H1 (cell line): ENCODE results near the gene SPACA5B. TPM values are rescaled to one million over a fixed set of nuclear protein-coding genes. Genes with fewer than 3 reads are reported as not detected.

Source experiments
- CBX5 ChIP-seq: fragments of 300-800, 300-1000 bp; sonication (generic); IDR thresholded peaks from 2 replicates; pipeline ENCODE4 v1.7.1; 2016; ENCODE audit warnings: antibody characterized with exemption, low read length, low read depth
- CHD1 ChIP-seq: IDR thresholded peaks from 2 replicates; pipeline ENCODE4 v1.6.1; 2012; ENCODE audit warnings: low read depth, low read length, improper control_type of control experiment
- NRF1 ChIP-seq: IDR thresholded peaks from 2 replicates; pipeline ENCODE4 v1.6.1; 2011; ENCODE audit warnings: mild to moderate bottlenecking, low read depth, low read length, improper control_type of control experiment
- RFX5 ChIP-seq: IDR thresholded peaks from 2 replicates; pipeline ENCODE4 v1.6.1; 2011; ENCODE audit warnings: low read depth, low read length, improper control_type of control experiment, borderline replicate concordance
- TAF1 ChIP-seq: IDR thresholded peaks from 2 replicates; pipeline ENCODE4 v1.6.1; 2011; ENCODE audit warnings: mild to moderate bottlenecking, low read depth, low read length
- TAF7 ChIP-seq: optimal IDR thresholded peaks from 2 replicates; pipeline ENCODE3; 2011; ENCODE audit warnings: low read depth, mild to moderate bottlenecking, inconsistent platforms, low read length, moderate library complexity, borderline replicate concordance
- TCF12 ChIP-seq: IDR thresholded peaks from 2 replicates; pipeline ENCODE4 v1.6.1; 2011; ENCODE audit warnings: low read depth, mild to moderate bottlenecking, low read length
- polyA plus RNA-seq, 7 experiments: library from polyadenylated mRNA; depleted of rRNA in 3 of 7; stranded (reverse) in 5 of 7; unstranded in 2 of 7; fragments of >200 nt in 5 of 7; fragments of 200-250 nt in 2 of 7; gene quantifications; 1 replicate in 5 of 7; 2 replicates in 1 of 7; 4 replicates in 1 of 7; pipeline versions ENCODE4 v1.2.1 to v1.2.3, GENCODE V29; 2011 to 2013; ENCODE audit warnings: missing spikeins in 2 of 7, mixed read lengths in 2 of 7
- total RNA-seq: library from RNA; stranded (reverse); fragmentation: NEBNext Ultra II Directional; extraction: Animal tissue kit (Norgen Biotek cat#: 25700); gene quantifications from 2 replicates; pipeline ENCODE4 v1.2.1, GENCODE V29; 2021
- TF ChIP-seq, protein P1 (sequence below): fragments of 300-600 bp; sonication (generic); IDR thresholded peaks from 2 replicates; pipeline ENCODE4 v1.7.1; 2012; ENCODE audit warnings: low read length, moderate library complexity, mild to moderate bottlenecking, inconsistent platforms; ENCODE audit not compliant: insufficient replicate concordance
- TF ChIP-seq, protein P2 (sequence below): IDR thresholded peaks from 2 replicates; pipeline ENCODE4 v1.6.1; 2012; ENCODE audit warnings: inconsistent platforms
- TF ChIP-seq, protein P3 (sequence below): IDR thresholded peaks from 2 replicates; pipeline ENCODE4 v1.6.1; 2012; ENCODE audit warnings: low read length, inconsistent platforms

SPACA5B gene
- total and polyA plus RNA-seq, 2 of the 8 experiments (the other 6 are each of a cell fraction or from before 2014, with no cell fraction given): not detected

DNA sequence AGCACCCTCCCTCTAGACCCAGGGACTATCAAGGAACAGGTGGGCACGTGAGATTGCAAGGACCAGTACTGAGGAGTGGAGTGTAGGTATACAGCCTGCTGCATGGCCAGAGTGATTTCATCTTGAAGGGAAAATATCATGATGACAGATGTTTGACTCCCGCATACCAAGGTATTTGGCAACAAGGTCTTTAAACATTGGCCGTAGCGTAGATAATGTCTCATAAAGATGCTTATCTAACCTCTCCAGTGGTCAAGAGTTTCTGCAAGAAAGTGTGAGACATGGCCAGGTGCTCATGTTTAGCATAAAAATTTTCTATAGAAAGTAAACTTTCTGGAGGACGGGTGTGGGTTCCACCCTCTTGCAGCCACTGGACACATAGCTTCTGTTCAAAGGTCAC, 40.3 kb upstream of the SPACA5B start (continued):
- TF ChIP-seq, protein P1, sequence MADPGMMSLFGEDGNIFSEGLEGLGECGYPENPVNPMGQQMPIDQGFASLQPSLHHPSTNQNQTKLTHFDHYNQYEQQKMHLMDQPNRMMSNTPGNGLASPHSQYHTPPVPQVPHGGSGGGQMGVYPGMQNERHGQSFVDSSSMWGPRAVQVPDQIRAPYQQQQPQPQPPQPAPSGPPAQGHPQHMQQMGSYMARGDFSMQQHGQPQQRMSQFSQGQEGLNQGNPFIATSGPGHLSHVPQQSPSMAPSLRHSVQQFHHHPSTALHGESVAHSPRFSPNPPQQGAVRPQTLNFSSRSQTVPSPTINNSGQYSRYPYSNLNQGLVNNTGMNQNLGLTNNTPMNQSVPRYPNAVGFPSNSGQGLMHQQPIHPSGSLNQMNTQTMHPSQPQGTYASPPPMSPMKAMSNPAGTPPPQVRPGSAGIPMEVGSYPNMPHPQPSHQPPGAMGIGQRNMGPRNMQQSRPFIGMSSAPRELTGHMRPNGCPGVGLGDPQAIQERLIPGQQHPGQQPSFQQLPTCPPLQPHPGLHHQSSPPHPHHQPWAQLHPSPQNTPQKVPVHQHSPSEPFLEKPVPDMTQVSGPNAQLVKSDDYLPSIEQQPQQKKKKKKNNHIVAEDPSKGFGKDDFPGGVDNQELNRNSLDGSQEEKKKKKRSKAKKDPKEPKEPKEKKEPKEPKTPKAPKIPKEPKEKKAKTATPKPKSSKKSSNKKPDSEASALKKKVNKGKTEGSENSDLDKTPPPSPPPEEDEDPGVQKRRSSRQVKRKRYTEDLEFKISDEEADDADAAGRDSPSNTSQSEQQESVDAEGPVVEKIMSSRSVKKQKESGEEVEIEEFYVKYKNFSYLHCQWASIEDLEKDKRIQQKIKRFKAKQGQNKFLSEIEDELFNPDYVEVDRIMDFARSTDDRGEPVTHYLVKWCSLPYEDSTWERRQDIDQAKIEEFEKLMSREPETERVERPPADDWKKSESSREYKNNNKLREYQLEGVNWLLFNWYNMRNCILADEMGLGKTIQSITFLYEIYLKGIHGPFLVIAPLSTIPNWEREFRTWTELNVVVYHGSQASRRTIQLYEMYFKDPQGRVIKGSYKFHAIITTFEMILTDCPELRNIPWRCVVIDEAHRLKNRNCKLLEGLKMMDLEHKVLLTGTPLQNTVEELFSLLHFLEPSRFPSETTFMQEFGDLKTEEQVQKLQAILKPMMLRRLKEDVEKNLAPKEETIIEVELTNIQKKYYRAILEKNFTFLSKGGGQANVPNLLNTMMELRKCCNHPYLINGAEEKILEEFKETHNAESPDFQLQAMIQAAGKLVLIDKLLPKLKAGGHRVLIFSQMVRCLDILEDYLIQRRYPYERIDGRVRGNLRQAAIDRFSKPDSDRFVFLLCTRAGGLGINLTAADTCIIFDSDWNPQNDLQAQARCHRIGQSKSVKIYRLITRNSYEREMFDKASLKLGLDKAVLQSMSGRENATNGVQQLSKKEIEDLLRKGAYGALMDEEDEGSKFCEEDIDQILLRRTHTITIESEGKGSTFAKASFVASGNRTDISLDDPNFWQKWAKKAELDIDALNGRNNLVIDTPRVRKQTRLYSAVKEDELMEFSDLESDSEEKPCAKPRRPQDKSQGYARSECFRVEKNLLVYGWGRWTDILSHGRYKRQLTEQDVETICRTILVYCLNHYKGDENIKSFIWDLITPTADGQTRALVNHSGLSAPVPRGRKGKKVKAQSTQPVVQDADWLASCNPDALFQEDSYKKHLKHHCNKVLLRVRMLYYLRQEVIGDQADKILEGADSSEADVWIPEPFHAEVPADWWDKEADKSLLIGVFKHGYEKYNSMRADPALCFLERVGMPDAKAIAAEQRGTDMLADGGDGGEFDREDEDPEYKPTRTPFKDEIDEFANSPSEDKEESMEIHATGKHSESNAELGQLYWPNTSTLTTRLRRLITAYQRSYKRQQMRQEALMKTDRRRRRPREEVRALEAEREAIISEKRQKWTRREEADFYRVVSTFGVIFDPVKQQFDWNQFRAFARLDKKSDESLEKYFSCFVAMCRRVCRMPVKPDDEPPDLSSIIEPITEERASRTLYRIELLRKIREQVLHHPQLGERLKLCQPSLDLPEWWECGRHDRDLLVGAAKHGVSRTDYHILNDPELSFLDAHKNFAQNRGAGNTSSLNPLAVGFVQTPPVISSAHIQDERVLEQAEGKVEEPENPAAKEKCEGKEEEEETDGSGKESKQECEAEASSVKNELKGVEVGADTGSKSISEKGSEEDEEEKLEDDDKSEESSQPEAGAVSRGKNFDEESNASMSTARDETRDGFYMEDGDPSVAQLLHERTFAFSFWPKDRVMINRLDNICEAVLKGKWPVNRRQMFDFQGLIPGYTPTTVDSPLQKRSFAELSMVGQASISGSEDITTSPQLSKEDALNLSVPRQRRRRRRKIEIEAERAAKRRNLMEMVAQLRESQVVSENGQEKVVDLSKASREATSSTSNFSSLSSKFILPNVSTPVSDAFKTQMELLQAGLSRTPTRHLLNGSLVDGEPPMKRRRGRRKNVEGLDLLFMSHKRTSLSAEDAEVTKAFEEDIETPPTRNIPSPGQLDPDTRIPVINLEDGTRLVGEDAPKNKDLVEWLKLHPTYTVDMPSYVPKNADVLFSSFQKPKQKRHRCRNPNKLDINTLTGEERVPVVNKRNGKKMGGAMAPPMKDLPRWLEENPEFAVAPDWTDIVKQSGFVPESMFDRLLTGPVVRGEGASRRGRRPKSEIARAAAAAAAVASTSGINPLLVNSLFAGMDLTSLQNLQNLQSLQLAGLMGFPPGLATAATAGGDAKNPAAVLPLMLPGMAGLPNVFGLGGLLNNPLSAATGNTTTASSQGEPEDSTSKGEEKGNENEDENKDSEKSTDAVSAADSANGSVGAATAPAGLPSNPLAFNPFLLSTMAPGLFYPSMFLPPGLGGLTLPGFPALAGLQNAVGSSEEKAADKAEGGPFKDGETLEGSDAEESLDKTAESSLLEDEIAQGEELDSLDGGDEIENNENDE: no peak
- TF ChIP-seq, protein P2, sequence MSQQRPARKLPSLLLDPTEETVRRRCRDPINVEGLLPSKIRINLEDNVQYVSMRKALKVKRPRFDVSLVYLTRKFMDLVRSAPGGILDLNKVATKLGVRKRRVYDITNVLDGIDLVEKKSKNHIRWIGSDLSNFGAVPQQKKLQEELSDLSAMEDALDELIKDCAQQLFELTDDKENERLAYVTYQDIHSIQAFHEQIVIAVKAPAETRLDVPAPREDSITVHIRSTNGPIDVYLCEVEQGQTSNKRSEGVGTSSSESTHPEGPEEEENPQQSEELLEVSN: no peak
- TF ChIP-seq NRF1 (no peak), TAF7 (no peak), TCF12 (no peak), TAF1 (no peak), CBX5 (no peak), RFX5 (no peak), CHD1 (no peak)
- TF ChIP-seq, protein P3, sequence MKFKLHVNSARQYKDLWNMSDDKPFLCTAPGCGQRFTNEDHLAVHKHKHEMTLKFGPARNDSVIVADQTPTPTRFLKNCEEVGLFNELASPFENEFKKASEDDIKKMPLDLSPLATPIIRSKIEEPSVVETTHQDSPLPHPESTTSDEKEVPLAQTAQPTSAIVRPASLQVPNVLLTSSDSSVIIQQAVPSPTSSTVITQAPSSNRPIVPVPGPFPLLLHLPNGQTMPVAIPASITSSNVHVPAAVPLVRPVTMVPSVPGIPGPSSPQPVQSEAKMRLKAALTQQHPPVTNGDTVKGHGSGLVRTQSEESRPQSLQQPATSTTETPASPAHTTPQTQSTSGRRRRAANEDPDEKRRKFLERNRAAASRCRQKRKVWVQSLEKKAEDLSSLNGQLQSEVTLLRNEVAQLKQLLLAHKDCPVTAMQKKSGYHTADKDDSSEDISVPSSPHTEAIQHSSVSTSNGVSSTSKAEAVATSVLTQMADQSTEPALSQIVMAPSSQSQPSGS: no peak
